Peyer's patch (tissue), 4 donors: ENCODE data around the gene NOC3L. TPM values are rescaled to one million over a fixed set of nuclear protein-coding genes. Genes with fewer than 3 reads are reported as not detected.

ENCODE experiments used
- DNase-seq, 3 donors: peaks; one replicate each; pipeline ENCODE4 v3.0.0-alpha.2; 2017 to 2019
- H3K27ac ChIP-seq, 4 donors: fragments of 200-600 bp; sonication (generic); one replicate each; pipeline ENCODE4 v1.5.1; 2016 to 2019
- H3K27me3 ChIP-seq, 2 donors: fragments of 200-600 bp; sonication (generic); one replicate each; pipeline ENCODE4 v1.5.1; 2019
- H3K36me3 ChIP-seq, 3 donors: fragments of 200-600 bp; sonication (generic); one replicate each; pipeline ENCODE4 v1.5.1; 2016 to 2019
- H3K4me1 ChIP-seq, 4 donors: fragments of 200-600 bp; sonication (generic); one replicate each; pipeline ENCODE4 v1.5.1; 2016 to 2019
- H3K4me3 ChIP-seq, 4 donors: fragments of 200-600 bp; sonication (generic); 1 replicate in 3 of 4; 2 replicates in 1 of 4; pipeline ENCODE4 v1.5.1; 2016 to 2019; ENCODE audit warnings: mild to moderate bottlenecking in 1 of 4
- H3K9me3 ChIP-seq, 4 donors: fragments of 200-600 bp; sonication (generic); one replicate each; pipeline ENCODE4 v1.5.1; 2016 to 2019; ENCODE audit warnings: mild to moderate bottlenecking in 1 of 4
- POLR2A ChIP-seq, 2 donors: fragments of 450-650 bp; IDR thresholded peaks; one replicate each; pipeline ENCODE4 v1.5.1; 2017; ENCODE audit warnings: antibody characterized with exemption in 2 of 2, mild to moderate bottlenecking in 2 of 2, moderate library complexity in 2 of 2
- total RNA-seq, 4 donors: library from RNA; depleted of rRNA; stranded (reverse); fragments of >200 nt; gene quantifications; one replicate each; pipeline ENCODE4 v1.1.0, GENCODE V29; 2016
- TF ChIP-seq, protein P1 (sequence below), 6 experiments: fragments of 450-650 bp in 4 of 6; fragments of 200-600 bp in 2 of 6; sonication (generic) in 1 of 6; IDR thresholded peaks; one replicate each; pipeline ENCODE4 v1.5.1; 2017 to 2019; ENCODE audit warnings: antibody characterized with exemption in 6 of 6, mild to moderate bottlenecking in 3 of 6, moderate library complexity in 1 of 6

Gene NOC3L
- total RNA-seq, 4 donors from 2014 or later = 6.1 to 23.1 (median 9.2) TPM

DNA sequence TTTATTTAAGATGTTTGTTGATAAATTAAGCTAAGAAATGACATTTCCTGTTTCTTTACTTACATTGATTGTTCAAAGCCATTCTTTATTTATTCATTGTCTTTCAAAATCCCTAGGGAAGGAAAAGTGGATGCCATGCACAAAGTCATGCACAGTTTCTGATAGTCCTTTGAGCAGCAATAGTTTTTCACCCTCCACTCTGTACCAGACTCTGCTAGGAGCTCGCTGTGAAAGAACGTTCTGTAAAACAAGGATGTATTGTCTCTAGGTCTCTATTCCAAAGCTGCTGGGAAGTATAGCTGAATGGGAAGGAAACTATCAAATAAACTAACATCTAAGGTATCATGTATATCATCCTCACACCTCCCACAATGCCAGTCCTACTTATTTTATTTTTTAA lies 7.8 kb upstream of the NOC3L start:
- no peaks in the 10 kb centered on the region for H3K9me3 ChIP-seq
- TF ChIP-seq, protein P1, sequence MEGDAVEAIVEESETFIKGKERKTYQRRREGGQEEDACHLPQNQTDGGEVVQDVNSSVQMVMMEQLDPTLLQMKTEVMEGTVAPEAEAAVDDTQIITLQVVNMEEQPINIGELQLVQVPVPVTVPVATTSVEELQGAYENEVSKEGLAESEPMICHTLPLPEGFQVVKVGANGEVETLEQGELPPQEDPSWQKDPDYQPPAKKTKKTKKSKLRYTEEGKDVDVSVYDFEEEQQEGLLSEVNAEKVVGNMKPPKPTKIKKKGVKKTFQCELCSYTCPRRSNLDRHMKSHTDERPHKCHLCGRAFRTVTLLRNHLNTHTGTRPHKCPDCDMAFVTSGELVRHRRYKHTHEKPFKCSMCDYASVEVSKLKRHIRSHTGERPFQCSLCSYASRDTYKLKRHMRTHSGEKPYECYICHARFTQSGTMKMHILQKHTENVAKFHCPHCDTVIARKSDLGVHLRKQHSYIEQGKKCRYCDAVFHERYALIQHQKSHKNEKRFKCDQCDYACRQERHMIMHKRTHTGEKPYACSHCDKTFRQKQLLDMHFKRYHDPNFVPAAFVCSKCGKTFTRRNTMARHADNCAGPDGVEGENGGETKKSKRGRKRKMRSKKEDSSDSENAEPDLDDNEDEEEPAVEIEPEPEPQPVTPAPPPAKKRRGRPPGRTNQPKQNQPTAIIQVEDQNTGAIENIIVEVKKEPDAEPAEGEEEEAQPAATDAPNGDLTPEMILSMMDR (IDR thresholded peaks at IDR 0.05) = no peak
- TF ChIP-seq POLR2A (IDR thresholded peaks at IDR 0.05) = no peak
- no peak overlapping the region for H3K4me3 ChIP-seq
- no peak for DNase-seq
- H3K36me3 ChIP-seq = no peaks in the 10 kb centered on the region
- no peaks in the 10 kb centered on the region for H3K4me1 ChIP-seq
- H3K27me3 ChIP-seq = no peaks in the 10 kb centered on the region
- no peak overlapping the region for H3K27ac ChIP-seq

- no peak for TF ChIP-seq POLR2A (IDR thresholded peaks at IDR 0.05)
- TF ChIP-seq, protein P1 (IDR thresholded peaks at IDR 0.05) = no peak
- H3K9me3 ChIP-seq = no peaks in the 10 kb centered on the region
- H3K27me3 ChIP-seq = no peaks in the 10 kb centered on the region
- H3K36me3 ChIP-seq = no peaks in the 10 kb centered on the region
- H3K27ac ChIP-seq = no peak overlapping the region
- no peak overlapping the region for H3K4me3 ChIP-seq
- DNase-seq = no peak
- peaks cover 0 to 9% (median 0%) of the 10 kb centered on the region in 4 donors for H3K4me1 ChIP-seq
Observed at GRCh38 chr10:94366382-94366781, 3.6 kb upstream of the NOC3L start.

DNA sequence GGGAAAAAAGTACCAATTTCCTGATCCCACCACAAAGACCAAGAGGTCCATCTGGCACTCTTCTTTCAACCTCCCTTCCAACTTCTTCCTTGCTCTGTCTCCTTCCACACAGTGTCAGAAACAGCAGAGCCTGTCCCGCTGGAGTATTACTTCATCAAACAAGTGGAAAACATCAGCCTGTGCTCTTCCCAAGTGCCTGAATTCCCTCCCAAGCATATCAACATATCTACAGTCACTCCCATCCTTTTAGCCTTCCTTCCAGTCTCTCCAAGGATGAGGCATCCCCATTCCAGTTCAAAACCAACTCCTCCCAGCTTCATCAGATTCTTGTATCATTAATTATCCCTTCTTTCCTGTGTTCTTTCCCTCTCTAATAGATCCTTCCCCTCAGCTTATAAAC lies 1.7 kb upstream of the NOC3L start:
- DNase-seq = no peak
- Histone ChIP-seq H3K4me1 (peaks cover 0 to 17% (median 0%) of the 10 kb centered on the region in 4 donors), H3K9me3 (no peaks in the 10 kb centered on the region), H3K27ac (no peak overlapping the region), H3K36me3 (no peaks in the 10 kb centered on the region), H3K4me3 (no peak overlapping the region), H3K27me3 (no peaks in the 10 kb centered on the region)
- TF ChIP-seq POLR2A (IDR thresholded peaks at IDR 0.05) = no peak
- TF ChIP-seq, protein P1 (IDR thresholded peaks at IDR 0.05) = no peak

- H3K27ac ChIP-seq = peak overlapping the region in 3 of 4 donors; percentile 63 to 76 (median 64)
- H3K4me1 ChIP-seq = peaks cover 0 to 17% (median 0%) of the 10 kb centered on the region in 4 donors
- no peaks in the 10 kb centered on the region for H3K9me3 ChIP-seq
- H3K36me3 ChIP-seq = no peaks in the 10 kb centered on the region
- DNase-seq = no peak
- H3K27me3 ChIP-seq = no peaks in the 10 kb centered on the region
- peak overlapping the region; percentile 56 to 63 (median 60) for H3K4me3 ChIP-seq
- TF ChIP-seq, protein P1 (IDR thresholded peaks at IDR 0.05) = no peak
- no peak for TF ChIP-seq POLR2A (IDR thresholded peaks at IDR 0.05)
Observed at GRCh38 chr10:94363251-94363565, 469 bp upstream of the NOC3L start.

GRCh38 chr10:94361171-94361794 lies 1.5 kb downstream of the NOC3L start:
- peaks cover 0 to 3% (median 0%) of the 10 kb centered on the region in 3 donors for H3K36me3 ChIP-seq
- TF ChIP-seq POLR2A (IDR thresholded peaks at IDR 0.05) = no peak
- TF ChIP-seq, protein P1 (IDR thresholded peaks at IDR 0.05) = no peak
- H3K4me1 ChIP-seq = peaks cover 0 to 17% (median 0%) of the 10 kb centered on the region in 4 donors
- no peaks in the 10 kb centered on the region for H3K27me3 ChIP-seq
- no peak overlapping the region for H3K4me3 ChIP-seq
- peak in 2 of 3 donors; percentile 31 to 62 for DNase-seq
- H3K9me3 ChIP-seq = no peaks in the 10 kb centered on the region
- no peak overlapping the region for H3K27ac ChIP-seq
